ENCODE results near the gene EBF3. TPM values are rescaled to one million over a fixed set of nuclear protein-coding genes. Genes with fewer than 3 reads are reported as not detected.

Gene EBF3
- total RNA-seq, 1 experiment from 2014 or later = 0.12 TPM

DNA sequence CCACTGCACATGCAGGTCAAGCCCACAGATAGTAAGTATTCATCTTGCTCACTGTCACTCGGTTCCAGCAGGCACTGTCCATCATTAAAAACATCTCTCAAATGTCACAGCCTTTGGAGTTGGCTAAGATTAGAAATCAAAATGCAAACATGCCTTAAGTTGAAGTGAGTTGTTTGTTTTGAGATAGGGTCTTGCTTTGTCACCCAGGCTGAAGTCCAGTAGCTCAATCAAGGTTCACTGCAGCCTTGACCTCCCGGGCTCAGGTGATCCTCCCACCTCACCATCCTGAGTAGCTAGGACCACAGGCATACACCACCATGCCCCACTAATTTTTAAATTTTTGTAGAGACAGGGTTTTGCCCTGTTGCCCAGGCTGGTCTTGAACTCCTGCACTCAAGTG lies 98.1 kb downstream of the EBF3 start:
- Histone ChIP-seq H3K79me2 (ENCODE audit: insufficient read depth, low read length) (no peaks in the 10 kb centered on the region), H3K9me2 (ENCODE audit: insufficient read depth) (no peaks in the 10 kb centered on the region), H2AFZ (ENCODE audit: low read depth, low read length, poor library complexity, severe bottlenecking) (no peak overlapping the region), H3K27ac (ENCODE audit: low read depth, low read length) (no peak overlapping the region), H3K4me3 (replicated peaks in 1 of 2; ENCODE audit: low read depth in 1 of 2, low read length in 2 of 2) (no peak overlapping the region), H3K9ac (ENCODE audit: low read length) (no peak overlapping the region), H3K27me3 (ENCODE audit: insufficient read depth, low read length) (no peaks in the 10 kb centered on the region), H3K9me3 (ENCODE audit: control insufficient read depth in 1 of 2, insufficient read depth in 1 of 2, low read depth in 1 of 2, low read length in 2 of 2) (no peaks in the 10 kb centered on the region), H3K4me1 (ENCODE audit: control insufficient read depth in 1 of 2, insufficient read depth in 2 of 2, low read length in 2 of 2) (no peaks in the 10 kb centered on the region), H3K4me2 (ENCODE audit: low read length) (no peak overlapping the region), H4K20me1 (ENCODE audit: insufficient read depth) (no peaks in the 10 kb centered on the region), H3K36me3 (ENCODE audit: control insufficient read depth in 1 of 2, insufficient read depth in 2 of 2, low read length in 2 of 2) (no peaks in the 10 kb centered on the region)
- POLR2A ChIA-PET = no interaction called here
- intact Hi-C loops (cut with micrococcal nuclease) = no loop called here
- DNase-seq (ENCODE audit: low read depth, low spot score) (no peak), ATAC-seq (no peak)
- no TSS peak for BruUV-seq (replicated peaks)
- RAD21 ChIA-PET (ENCODE audit: low non-redundant PET in 1 of 2, low total read pairs in 2 of 2, uncharacterized antibody in 2 of 2, unreplicated experiment in 2 of 2) = no interaction called here
- CTCF ChIA-PET = no interaction called here
- TF ChIP-seq CEBPB (IDR thresholded peaks at IDR 0.05; ENCODE audit: low read depth) = no peak
- no peak for TF ChIP-seq FOSL1 (IDR thresholded peaks at IDR 0.05; ENCODE audit: low read depth)
- no peak for TF ChIP-seq SRF (IDR thresholded peaks at IDR 0.05; ENCODE audit: low read depth)
- TF ChIP-seq EGR1 (IDR thresholded peaks at IDR 0.05; ENCODE audit: low read depth) = no peak
- TF ChIP-seq TCF7L2 (IDR thresholded peaks at IDR 0.05; ENCODE audit: borderline replicate concordance, extremely low read depth, insufficient read depth, insufficient read length) = no peak
- no peak for TF ChIP-seq REST (IDR thresholded peaks at IDR 0.05; ENCODE audit: low read depth)

DNA sequence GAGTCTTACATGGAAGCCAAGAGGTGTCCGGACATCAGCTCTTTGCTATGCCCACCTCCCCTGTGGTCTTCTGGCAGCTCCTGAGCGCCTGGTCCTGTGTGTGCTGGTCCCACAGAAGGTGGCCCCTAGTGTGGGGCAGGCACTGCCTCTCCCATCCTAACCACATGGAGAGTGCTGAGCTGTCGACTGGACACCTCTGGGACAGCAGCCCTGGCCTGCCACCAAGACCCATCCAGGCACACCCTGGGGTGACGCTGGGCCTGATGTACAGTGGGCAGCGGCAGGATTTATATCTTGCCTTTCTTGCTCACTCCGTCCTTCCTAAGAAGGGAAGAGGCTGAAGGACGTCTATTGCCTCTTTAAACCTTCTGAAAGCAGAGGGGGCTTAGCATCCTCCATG lies 98.7 kb downstream of the EBF3 start:
- DNase-seq (ENCODE audit: low read depth, low spot score) = no peak
- intact Hi-C loops (cut with micrococcal nuclease) = no loop called here
- Histone ChIP-seq H3K9me2 (ENCODE audit: insufficient read depth) (no peaks in the 10 kb centered on the region), H3K36me3 (ENCODE audit: control insufficient read depth in 1 of 2, insufficient read depth in 2 of 2, low read length in 2 of 2) (no peaks in the 10 kb centered on the region), H3K27ac (ENCODE audit: low read depth, low read length) (no peak overlapping the region), H2AFZ (ENCODE audit: low read depth, low read length, poor library complexity, severe bottlenecking) (no peak overlapping the region), H3K9ac (ENCODE audit: low read length) (no peak overlapping the region), H3K4me3 (replicated peaks in 1 of 2; ENCODE audit: low read depth in 1 of 2, low read length in 2 of 2) (no peak overlapping the region), H3K27me3 (ENCODE audit: insufficient read depth, low read length) (no peaks in the 10 kb centered on the region), H4K20me1 (ENCODE audit: insufficient read depth) (no peaks in the 10 kb centered on the region), H3K4me1 (ENCODE audit: control insufficient read depth in 1 of 2, insufficient read depth in 2 of 2, low read length in 2 of 2) (no peaks in the 10 kb centered on the region), H3K4me2 (ENCODE audit: low read length) (no peak overlapping the region), H3K9me3 (ENCODE audit: control insufficient read depth in 1 of 2, insufficient read depth in 1 of 2, low read depth in 1 of 2, low read length in 2 of 2) (no peaks in the 10 kb centered on the region), H3K79me2 (ENCODE audit: insufficient read depth, low read length) (no peaks in the 10 kb centered on the region)
- ATAC-seq = no peak
- POLR2A ChIA-PET = no interaction called here
- RAD21 ChIA-PET (ENCODE audit: low non-redundant PET in 1 of 2, low total read pairs in 2 of 2, uncharacterized antibody in 2 of 2, unreplicated experiment in 2 of 2) = no interaction called here
- no TSS peak for BruUV-seq (replicated peaks)
- CTCF ChIA-PET = no interaction called here
- no peak for TF ChIP-seq REST (IDR thresholded peaks at IDR 0.05; ENCODE audit: low read depth)
- no peak for TF ChIP-seq ATF3 (IDR thresholded peaks at IDR 0.05)
- no peak for TF ChIP-seq SIN3A (IDR thresholded peaks at IDR 0.05; ENCODE audit: low read depth)
- no peak for TF ChIP-seq SRF (IDR thresholded peaks at IDR 0.05; ENCODE audit: low read depth)
- TF ChIP-seq EZH2 (IDR thresholded peaks at IDR 0.05) = no peak
- no peak for TF ChIP-seq SP1 (IDR thresholded peaks at IDR 0.05; ENCODE audit: low read depth)
- TF ChIP-seq POLR2A (IDR thresholded peaks at IDR 0.05; ENCODE audit: borderline replicate concordance, extremely low read depth, insufficient read depth, insufficient read length) = no peak

Measured in HCT116 (cell line).